Coronary artery (tissue), 2 donors: Measurements from ENCODE around the gene WNK1.
A peak's percentile ranks its signal among the peaks of the same experiment; 100 is the strongest.

ENCODE experiments used
- DNase-seq: peaks from one replicate; pipeline ENCODE4 v3.0.0-alpha.2; 2017; ENCODE audit warnings: low spot score
- H3K27ac ChIP-seq, 2 donors: fragments of 200-600 bp; sonication (generic); one replicate each; pipeline ENCODE4 v1.5.1; 2016 to 2019
- H3K4me3 ChIP-seq: fragments of 200-600 bp; sonication (generic); 2 replicates; pipeline ENCODE4 v1.5.1; 2016; ENCODE audit warnings: mild to moderate bottlenecking, moderate library complexity
- TF ChIP-seq, protein P1 (sequence below): fragments of 200-600 bp; sonication (generic); IDR thresholded peaks from one replicate; pipeline ENCODE4 v1.5.1; 2019; ENCODE audit warnings: antibody characterized with exemption

WNK1 gene

DNA sequence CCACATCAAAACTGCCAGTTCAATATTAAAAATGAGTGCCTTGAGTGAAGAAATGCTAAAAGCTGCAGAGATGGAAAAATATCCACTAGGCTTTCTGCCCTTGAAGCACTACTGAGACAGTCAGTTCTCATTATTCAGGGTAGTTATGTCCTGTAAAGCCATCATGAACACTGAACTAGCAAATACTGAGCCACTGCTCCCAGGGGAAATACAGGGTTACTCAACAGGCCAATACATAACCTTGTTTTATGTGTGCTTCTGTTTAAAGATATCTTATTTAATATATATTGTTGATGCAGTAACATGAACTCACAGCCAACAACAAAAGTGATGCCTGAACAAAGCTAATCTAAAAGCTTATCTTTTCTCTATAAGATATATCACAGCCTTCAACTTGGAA is 193.8 kb downstream of the WNK1 start:
- no peak overlapping the region for H3K27ac ChIP-seq
- TF ChIP-seq, protein P1, sequence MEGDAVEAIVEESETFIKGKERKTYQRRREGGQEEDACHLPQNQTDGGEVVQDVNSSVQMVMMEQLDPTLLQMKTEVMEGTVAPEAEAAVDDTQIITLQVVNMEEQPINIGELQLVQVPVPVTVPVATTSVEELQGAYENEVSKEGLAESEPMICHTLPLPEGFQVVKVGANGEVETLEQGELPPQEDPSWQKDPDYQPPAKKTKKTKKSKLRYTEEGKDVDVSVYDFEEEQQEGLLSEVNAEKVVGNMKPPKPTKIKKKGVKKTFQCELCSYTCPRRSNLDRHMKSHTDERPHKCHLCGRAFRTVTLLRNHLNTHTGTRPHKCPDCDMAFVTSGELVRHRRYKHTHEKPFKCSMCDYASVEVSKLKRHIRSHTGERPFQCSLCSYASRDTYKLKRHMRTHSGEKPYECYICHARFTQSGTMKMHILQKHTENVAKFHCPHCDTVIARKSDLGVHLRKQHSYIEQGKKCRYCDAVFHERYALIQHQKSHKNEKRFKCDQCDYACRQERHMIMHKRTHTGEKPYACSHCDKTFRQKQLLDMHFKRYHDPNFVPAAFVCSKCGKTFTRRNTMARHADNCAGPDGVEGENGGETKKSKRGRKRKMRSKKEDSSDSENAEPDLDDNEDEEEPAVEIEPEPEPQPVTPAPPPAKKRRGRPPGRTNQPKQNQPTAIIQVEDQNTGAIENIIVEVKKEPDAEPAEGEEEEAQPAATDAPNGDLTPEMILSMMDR = no peak
- no peak overlapping the region for H3K4me3 ChIP-seq
- DNase-seq = no peak

- Histone ChIP-seq H3K4me3 (no peak overlapping the region), H3K27ac (no peak overlapping the region)
- TF ChIP-seq, protein P1 = no peak
- no peak for DNase-seq
Observed at GRCh38 chr12:946631-947030, 194.3 kb downstream of the WNK1 start.

GRCh38 chr12:948238-948637 is 195.9 kb downstream of the WNK1 start:
- peak overlapping the region; percentile 93 for H3K4me3 ChIP-seq
- DNase-seq = no peak
- TF ChIP-seq, protein P1 = no peak
- peak overlapping the region in 1 of 2 donors; percentile 95 for H3K27ac ChIP-seq

DNA sequence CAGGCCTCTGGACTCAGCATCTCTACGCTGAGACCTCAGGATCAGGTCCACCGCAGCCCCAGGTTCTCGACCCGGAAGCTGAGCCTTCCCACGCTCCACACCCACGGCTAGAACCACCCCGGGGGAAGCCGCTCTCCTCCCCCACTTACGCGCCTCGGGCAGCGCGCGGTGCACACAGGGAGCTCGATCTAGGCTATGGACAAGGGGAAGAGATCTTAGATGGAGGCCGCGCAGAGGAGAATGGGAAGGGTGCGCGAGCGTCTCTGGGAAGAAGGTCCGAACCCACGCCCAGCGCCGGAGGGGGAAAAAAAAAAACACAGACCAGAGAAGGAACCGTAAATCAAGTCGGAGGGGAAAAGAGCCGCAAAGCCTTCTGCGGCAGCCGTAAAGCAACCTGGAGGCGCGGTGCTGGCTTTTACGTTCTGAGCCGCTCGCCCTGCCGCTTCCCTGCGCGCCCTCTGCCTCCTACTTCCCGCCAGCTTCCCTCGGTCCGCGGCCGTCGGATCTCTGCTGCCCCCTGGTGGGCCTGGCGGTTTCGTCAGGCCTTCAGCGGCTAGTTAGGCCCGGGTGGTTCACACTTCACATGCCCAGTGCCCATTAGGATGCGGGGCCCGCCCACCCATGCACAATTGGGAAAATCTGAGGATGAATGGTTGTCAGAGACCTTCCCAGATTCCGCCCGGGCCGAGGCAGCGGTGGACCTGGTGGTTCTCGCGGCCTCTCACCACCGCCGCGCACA is 197.2 kb downstream of the WNK1 start, which contains the start of gene RAD52:
TSS of gene RAD52 (minus strand) at position 242 of the 739 bp plus-strand sequence. CDS start 16,636 bp downstream, outside the sequence.
- TF ChIP-seq, protein P1 = peak; percentile 97
- peak within 1 kb of the TSS; percentile 89 to 95 for H3K27ac ChIP-seq

DNA sequence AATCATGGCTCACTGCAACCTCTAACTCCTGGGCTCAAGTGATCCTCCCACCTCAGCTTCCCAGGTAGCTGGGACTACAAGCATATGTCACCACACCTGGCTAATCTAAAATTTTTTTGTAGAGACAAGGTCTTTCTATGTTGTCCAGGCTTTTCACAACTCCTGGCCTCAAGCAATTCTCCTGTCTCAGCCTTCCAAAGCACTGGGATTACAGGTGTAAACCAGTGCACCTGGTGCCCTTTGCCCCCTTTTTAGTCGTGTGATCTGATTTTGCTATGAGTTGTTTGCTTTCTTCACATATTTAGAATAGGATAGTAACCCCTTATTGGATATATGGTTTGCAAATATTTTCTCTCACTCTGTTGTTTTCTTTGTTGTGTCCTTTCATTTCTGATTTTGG is 198.8 kb downstream of the WNK1 start:
- no peak for DNase-seq
- Histone ChIP-seq H3K27ac (no peak overlapping the region), H3K4me3 (no peak overlapping the region)
- TF ChIP-seq, protein P1 = no peak

More for the DNA sequence above, 197.2 kb downstream of the WNK1 start, which contains the start of gene RAD52:
- peak within 1 kb of the TSS; percentile 93 for H3K4me3 ChIP-seq
- peak; percentile 98 for DNase-seq

DNA sequence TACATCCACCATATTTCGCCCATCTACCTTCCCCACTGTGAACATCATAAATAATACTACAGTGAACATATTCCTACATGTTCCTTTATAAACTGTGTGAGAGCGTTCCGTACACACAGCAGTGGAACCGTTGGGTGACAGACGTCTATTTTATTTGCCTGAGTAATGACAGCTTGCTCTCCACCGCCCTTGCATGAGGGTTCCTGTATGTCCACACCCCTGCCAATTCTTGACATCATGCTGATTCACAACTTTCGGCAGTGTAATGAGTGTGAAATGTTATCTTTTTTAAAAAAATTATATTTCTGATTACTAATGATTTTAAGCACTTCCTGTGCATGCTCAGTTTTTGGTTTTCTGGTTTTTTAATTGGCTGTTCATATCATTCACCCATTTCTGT is 201.4 kb downstream of the WNK1 start:
- TF ChIP-seq, protein P1 = no peak
- Histone ChIP-seq H3K27ac (no peak overlapping the region), H3K4me3 (no peak overlapping the region)
- no peak for DNase-seq

- TF ChIP-seq, protein P1 = no peak
- H3K27ac ChIP-seq = no peak overlapping the region
- no peak for DNase-seq
- H3K4me3 ChIP-seq = no peak overlapping the region
Observed at GRCh38 chr12:954741-955140, 202.4 kb downstream of the WNK1 start.
